GM12878 (cell line): ENCODE measurements around the gene MBOAT2.

Source experiments
- BRCA1 ChIP-seq: IDR thresholded peaks from 2 replicates; pipeline ENCODE4 v1.6.1; 2011; ENCODE audit warnings: low read depth, low read length, improper control_type of control experiment
- CTCF ChIP-seq, 3 experiments: IDR thresholded peaks in 2 of 3; conservative IDR thresholded peaks in 1 of 3; 2 replicates each; pipeline ENCODE4 v1.5.1; 2011; ENCODE audit warnings: low read depth in 3 of 3, low read length in 3 of 3, mild to moderate bottlenecking in 3 of 3, control low read depth in 2 of 3, moderate library complexity in 2 of 3, inconsistent platforms in 1 of 3, mixed read lengths in 1 of 3; ENCODE audit not compliant: control insufficient read depth in 2 of 3, insufficient read depth in 1 of 3; ENCODE audit errors: extremely low read depth in 1 of 3
- HDAC2 ChIP-seq: fragments of 200-600 bp; sonication (generic); IDR thresholded peaks from 2 replicates; pipeline ENCODE4 v1.6.1; 2017
- IRF5 ChIP-seq: fragments of 450-650 bp; IDR thresholded peaks from 2 replicates; pipeline ENCODE4 v1.6.1; 2017; ENCODE audit warnings: borderline replicate concordance
- KDM1A ChIP-seq: fragments of 200-600 bp; sonication (generic); IDR thresholded peaks from 2 replicates; pipeline ENCODE4 v1.6.1; 2016; ENCODE audit warnings: borderline replicate concordance
- POLR2A ChIP-seq: IDR thresholded peaks from 2 replicates; pipeline ENCODE4 v1.6.1; 2011; ENCODE audit warnings: low read depth, mild to moderate bottlenecking, low read length
- TF ChIP-seq, protein P1 (sequence below): IDR thresholded peaks from 2 replicates; pipeline ENCODE4 v1.6.1; 2011; ENCODE audit warnings: low read depth, mild to moderate bottlenecking, low read length, moderate library complexity, borderline replicate concordance; ENCODE audit errors: extremely low read depth
- TF ChIP-seq, protein P2 (sequence below): fragments of 450-650 bp; IDR thresholded peaks from 2 replicates; pipeline ENCODE4 v1.6.1; 2016; ENCODE audit warnings: mild to moderate bottlenecking, moderate library complexity, borderline replicate concordance

DNA sequence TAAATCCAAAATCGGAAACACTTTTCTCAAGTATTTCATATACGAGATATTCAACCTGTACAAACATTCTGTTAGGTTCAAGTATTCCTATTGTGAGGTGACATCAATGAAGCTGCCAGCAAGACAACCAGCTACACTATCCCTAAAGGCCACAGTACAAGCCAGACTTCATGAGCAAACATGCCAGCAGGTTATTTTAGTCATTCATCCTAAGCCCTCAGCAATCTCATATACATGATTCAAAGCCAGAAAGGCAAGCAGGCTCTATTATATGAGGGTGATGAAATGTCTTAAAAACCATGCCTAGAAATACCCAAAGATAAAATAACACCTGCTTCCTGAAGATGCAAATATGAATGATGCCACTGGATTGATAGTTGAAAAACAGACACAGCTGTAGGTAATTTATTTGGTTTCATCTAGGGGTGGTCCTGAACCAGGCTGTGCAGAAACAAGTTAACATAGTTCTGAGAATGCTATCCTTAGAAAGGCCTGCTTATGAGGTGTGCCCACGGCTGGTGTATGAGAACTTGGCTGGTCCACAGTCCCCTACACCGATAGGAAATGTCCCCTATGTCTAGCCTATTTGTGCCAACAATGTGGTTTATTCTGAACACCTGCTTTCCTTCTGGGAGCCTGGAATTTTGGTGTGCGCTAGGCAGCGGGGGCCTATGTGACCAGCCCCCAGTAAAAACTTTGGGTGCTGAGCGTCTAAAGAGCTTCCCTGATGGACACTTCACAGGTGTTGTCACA lies 117.9 kb downstream of the MBOAT2 start:
- TF ChIP-seq CTCF (IDR thresholded peaks at IDR 0.05 in 2 of 3, conservative IDR thresholded peaks at IDR 0.05 in 1 of 3; ENCODE audit: control insufficient read depth in 2 of 3, extremely low read depth in 1 of 3, insufficient read depth in 1 of 3, low read depth in 3 of 3, low read length in 3 of 3) (no peak), KDM1A (no peak), POLR2A (no peak), HDAC2 (no peak), IRF5 (no peak), BRCA1 (no peak)
- TF ChIP-seq, protein P1, sequence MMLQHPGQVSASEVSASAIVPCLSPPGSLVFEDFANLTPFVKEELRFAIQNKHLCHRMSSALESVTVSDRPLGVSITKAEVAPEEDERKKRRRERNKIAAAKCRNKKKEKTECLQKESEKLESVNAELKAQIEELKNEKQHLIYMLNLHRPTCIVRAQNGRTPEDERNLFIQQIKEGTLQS: no peak
- TF ChIP-seq, protein P2, sequence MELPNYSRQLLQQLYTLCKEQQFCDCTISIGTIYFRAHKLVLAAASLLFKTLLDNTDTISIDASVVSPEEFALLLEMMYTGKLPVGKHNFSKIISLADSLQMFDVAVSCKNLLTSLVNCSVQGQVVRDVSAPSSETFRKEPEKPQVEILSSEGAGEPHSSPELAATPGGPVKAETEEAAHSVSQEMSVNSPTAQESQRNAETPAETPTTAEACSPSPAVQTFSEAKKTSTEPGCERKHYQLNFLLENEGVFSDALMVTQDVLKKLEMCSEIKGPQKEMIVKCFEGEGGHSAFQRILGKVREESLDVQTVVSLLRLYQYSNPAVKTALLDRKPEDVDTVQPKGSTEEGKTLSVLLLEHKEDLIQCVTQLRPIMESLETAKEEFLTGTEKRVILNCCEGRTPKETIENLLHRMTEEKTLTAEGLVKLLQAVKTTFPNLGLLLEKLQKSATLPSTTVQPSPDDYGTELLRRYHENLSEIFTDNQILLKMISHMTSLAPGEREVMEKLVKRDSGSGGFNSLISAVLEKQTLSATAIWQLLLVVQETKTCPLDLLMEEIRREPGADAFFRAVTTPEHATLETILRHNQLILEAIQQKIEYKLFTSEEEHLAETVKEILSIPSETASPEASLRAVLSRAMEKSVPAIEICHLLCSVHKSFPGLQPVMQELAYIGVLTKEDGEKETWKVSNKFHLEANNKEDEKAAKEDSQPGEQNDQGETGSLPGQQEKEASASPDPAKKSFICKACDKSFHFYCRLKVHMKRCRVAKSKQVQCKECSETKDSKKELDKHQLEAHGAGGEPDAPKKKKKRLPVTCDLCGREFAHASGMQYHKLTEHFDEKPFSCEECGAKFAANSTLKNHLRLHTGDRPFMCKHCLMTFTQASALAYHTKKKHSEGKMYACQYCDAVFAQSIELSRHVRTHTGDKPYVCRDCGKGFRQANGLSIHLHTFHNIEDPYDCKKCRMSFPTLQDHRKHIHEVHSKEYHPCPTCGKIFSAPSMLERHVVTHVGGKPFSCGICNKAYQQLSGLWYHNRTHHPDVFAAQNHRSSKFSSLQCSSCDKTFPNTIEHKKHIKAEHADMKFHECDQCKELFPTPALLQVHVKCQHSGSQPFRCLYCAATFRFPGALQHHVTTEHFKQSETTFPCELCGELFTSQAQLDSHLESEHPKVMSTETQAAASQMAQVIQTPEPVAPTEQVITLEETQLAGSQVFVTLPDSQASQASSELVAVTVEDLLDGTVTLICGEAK: no peak
